BJ (cell line): ENCODE measurements around the gene SUSD6. TPM values are rescaled to one million over a fixed set of nuclear protein-coding genes. Genes with fewer than 3 reads are reported as not detected.
"Not testable (repeated sequence)": the region's sequence is repeated elsewhere in the genome, so short reads cannot be mapped to it uniquely, and the experiment has no call there.

ENCODE experiments used
- CTCF ChIA-PET: fragments of 350-600 bp; formaldehyde crosslinking; extraction: SDS; loops from one replicate; lab custom pipeline; 2021; ENCODE audit warnings: antibody characterized with exemption, inconsistent platforms; lab: Yijun Ruan, JAX
- POLR2A ChIA-PET: fragments of 300-600 bp; sonication (Branson Sonifier 250); formaldehyde crosslinking; extraction: SDS; loops from one replicate; lab custom pipeline; 2021; ENCODE audit warnings: antibody characterized with exemption; lab: Charles Lee
- DNase-seq: peaks from one replicate; pipeline ENCODE4 v3.0.0-alpha.2; 2011; ENCODE audit warnings: low read depth
- H3K27me3 ChIP-seq: 2 replicates; pipeline ENCODE4 v1.6.0; 2011; ENCODE audit warnings: low read length; ENCODE audit not compliant: control insufficient read depth, insufficient read depth
- H3K36me3 ChIP-seq: 2 replicates; pipeline ENCODE4 v1.5.1; 2011; ENCODE audit warnings: low read length; ENCODE audit not compliant: control insufficient read depth, insufficient read depth
- H3K4me3 ChIP-seq: 2 replicates; pipeline ENCODE4 v1.5.1; 2011; ENCODE audit warnings: low read depth, mild to moderate bottlenecking, control low read depth, low read length
- polyA plus RNA-seq: library from polyadenylated mRNA; depleted of rRNA; stranded (reverse); fragments of >200 nt; gene quantifications from 2 replicates; pipeline ENCODE4 v1.2.3, GENCODE V29; 2011
- TF ChIP-seq, protein P1 (sequence below): IDR thresholded peaks from 2 replicates; pipeline ENCODE4 v1.5.1; 2011; ENCODE audit warnings: low read depth, mild to moderate bottlenecking, control low read depth, inconsistent platforms, low read length, moderate library complexity; ENCODE audit not compliant: insufficient read depth

Gene SUSD6
- polyA plus RNA-seq, 1 experiment = 20.3 TPM

DNA sequence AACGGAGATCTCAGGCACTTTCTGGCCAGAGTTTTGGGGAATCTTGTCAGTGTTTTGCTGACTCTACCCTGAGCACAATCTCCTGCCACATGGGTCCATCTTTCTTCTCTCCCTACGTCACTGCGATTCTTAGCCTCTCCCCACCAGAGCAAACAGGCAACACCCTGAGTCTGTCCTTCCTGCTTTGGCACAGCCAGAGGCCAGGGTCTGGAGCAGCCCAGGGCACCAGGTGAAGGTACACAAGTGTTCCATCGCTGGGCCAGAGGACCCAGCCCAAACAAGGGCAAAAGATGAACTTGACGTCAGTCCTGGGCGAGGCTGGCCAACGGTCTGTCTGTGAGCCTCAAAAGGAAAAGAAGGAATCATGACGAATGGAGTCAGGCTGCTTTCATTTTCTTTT is 24.0 kb upstream of the SUSD6 start:
- no peak for DNase-seq
- TF ChIP-seq, protein P1, sequence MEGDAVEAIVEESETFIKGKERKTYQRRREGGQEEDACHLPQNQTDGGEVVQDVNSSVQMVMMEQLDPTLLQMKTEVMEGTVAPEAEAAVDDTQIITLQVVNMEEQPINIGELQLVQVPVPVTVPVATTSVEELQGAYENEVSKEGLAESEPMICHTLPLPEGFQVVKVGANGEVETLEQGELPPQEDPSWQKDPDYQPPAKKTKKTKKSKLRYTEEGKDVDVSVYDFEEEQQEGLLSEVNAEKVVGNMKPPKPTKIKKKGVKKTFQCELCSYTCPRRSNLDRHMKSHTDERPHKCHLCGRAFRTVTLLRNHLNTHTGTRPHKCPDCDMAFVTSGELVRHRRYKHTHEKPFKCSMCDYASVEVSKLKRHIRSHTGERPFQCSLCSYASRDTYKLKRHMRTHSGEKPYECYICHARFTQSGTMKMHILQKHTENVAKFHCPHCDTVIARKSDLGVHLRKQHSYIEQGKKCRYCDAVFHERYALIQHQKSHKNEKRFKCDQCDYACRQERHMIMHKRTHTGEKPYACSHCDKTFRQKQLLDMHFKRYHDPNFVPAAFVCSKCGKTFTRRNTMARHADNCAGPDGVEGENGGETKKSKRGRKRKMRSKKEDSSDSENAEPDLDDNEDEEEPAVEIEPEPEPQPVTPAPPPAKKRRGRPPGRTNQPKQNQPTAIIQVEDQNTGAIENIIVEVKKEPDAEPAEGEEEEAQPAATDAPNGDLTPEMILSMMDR = no peak
- Histone ChIP-seq H3K27me3 (no peaks in the 10 kb centered on the region), H3K36me3 (no peaks in the 10 kb centered on the region), H3K4me3 (no peak overlapping the region)
- POLR2A ChIA-PET = no interaction called here
- CTCF ChIA-PET = interaction anchor here (1.7 to 4.8 kb wide), 4 partner anchors 11 to 18 kb away, joined by 5 to 49 read pairs (median 24); partner anchors contain the start of gene CCDC177

DNA sequence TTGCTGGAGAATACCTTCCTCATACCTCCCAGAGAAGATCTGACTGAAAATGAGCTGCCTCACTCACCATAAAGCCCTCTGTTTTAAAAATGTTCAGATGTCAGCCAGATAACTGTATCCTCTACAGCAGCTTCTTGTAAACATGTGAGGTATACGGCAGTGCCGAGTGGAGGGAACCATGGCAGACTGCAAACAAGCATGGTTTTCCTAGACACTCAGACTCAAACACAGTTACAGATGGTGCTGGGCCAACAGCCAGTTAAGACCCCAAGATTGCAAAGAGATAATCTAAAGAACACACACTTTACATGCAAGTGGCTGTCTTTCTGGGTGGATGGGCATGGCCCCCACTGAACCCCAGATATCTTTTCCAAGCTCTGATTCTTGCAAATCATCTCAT is 20.1 kb upstream of the SUSD6 start:
- ChIA-PET CTCF (interaction anchor here (1.6 kb wide), 2 partner anchors 12 to 135 kb away, joined by 6 read pairs; no protein-coding TSS in a partner anchor), POLR2A (no interaction called here)
- Histone ChIP-seq H3K27me3 (no peaks in the 10 kb centered on the region), H3K36me3 (no peaks in the 10 kb centered on the region), H3K4me3 (no peak overlapping the region)
- no peak for DNase-seq
- TF ChIP-seq, protein P1 = no peak

DNA sequence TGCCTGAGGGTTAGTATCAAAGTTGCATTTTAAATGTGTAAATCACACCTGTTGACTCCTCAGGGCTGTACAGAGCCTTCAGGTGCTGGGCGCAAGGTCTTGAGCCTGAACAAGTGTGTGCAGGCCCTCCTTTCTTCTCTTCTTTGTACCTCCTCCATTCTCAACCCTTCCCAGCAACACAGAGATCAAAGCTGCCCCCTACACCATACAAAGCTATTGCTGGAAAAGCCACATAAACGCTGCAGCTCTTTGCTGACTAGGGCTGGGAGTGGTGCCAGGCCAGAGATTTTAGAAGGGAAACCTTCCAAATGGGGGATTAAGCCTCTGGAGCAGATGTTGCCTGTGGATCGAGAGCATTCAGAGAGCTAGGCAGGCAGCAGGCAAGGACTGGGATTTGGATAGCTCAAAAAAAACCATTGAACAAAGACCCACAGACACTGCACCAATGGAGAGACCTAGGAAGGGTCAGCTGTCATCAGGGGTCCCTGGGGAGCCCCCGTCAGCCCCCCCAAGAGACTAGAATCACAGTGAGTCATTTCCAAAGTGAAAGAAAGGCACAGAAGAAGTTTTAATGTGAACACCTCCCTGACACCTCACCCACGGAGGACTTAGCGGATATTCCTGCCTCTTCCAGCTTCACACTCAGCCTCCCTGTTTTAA is 18.2 kb upstream of the SUSD6 start:
- DNase-seq = no peak
- ChIA-PET CTCF (interaction anchor here (0.5 to 3.1 kb wide), 7 partner anchors 8 to 199 kb away, joined by 4 to 25 read pairs (median 5); no protein-coding TSS in a partner anchor), POLR2A (interaction anchor here (0.6 kb wide), 1 partner anchor 758 kb away, joined by 4 read pairs; no protein-coding TSS in a partner anchor)
- TF ChIP-seq, protein P1 = no peak
- no peak overlapping the region for H3K4me3 ChIP-seq
- H3K27me3 ChIP-seq = no peaks in the 10 kb centered on the region
- no peaks in the 10 kb centered on the region for H3K36me3 ChIP-seq

DNA sequence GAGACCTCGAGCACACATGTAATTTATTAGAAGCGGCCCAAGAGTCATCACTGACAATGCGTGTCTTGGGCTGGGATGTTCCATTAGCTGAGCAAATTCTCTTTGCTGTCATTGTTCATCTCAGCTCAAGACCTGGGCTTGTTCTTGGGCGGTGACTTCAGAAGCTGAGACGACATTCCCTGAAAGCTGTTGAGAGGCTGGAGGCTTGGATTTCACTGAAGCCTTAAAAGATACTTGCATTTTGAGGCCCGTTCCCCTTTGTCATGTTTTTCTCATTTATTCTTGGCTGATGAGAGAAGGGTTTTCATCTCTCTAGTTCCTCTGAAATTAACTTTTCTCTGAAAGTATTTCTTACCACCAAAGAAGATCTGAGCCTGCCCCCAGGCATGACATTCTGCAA is 16.6 kb upstream of the SUSD6 start:
- DNase-seq = no peak
- H3K36me3 ChIP-seq = no peaks in the 10 kb centered on the region
- CTCF ChIA-PET = interaction anchor here (0.9 to 3.1 kb wide), 6 partner anchors 10 to 132 kb away, joined by 4 to 25 read pairs (median 5); partner anchors contain the start of gene SUSD6
- POLR2A ChIA-PET = no interaction called here
- TF ChIP-seq, protein P1 = no peak
- no peaks in the 10 kb centered on the region for H3K27me3 ChIP-seq
- H3K4me3 ChIP-seq = no peak overlapping the region

DNA sequence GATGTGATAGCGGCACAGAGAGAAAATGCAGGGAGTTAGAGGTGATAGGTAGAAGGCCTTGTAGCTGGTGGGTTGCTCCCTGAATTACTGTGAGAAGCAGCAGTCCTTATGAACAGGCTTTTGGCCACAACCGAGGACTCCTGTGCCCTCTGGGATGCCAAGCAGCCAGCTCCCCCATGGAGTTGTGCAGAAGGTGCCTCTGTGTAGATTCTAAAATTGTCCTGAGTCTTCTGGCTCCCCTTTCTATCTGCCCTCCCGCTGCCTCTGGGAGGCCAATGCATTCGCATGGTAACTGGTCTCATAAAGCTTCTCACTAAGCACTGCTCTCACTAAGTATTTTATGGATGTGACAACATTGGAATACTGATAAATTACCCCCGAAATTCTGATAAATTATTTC is 16.1 kb upstream of the SUSD6 start:
- Histone ChIP-seq H3K27me3 (no peaks in the 10 kb centered on the region; the same call in 1 of the 2 replicates), H3K4me3 (no peak overlapping the region), H3K36me3 (no peaks in the 10 kb centered on the region)
- TF ChIP-seq, protein P1 = no peak
- ChIA-PET POLR2A (no interaction called here), CTCF (interaction anchor here (0.9 to 3.1 kb wide), 6 partner anchors 10 to 131 kb away, joined by 4 to 25 read pairs (median 5); partner anchors contain the start of gene SUSD6)
- DNase-seq = no peak

DNA sequence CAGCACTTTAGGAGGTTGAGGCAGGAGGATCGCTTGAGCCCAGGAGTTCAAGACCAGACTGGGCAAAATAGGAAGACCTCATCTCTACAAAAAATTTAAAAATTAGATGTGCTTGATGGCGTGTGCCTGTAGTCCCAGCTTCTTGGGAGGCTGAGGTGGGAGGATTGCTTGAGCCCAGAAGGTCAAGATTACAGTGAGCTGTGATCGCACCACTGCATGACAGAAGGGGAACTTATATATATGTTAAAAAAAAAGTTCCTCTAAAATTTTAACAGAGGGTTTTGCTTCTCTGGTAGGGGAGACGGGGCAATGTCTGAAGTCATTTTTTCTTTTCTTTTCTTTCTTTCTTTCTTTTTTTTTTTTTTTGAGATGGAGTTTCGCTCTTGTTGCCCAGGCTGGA is 12.0 kb upstream of the SUSD6 start:
- H3K27me3 ChIP-seq, DNase-seq, POLR2A ChIA-PET, H3K4me3 ChIP-seq, H3K36me3 ChIP-seq: not testable (repeated sequence)
- CTCF ChIA-PET = interaction anchor here (4.6 to 5.4 kb wide), 2 partner anchors 14 to 127 kb away, joined by 20 to 29 read pairs; no protein-coding TSS in a partner anchor
